Measurements from ENCODE around the gene COX7B2. TPM values are rescaled to one million over a fixed set of nuclear protein-coding genes. Genes with fewer than 3 reads are reported as not detected.

Gene COX7B2
- total RNA-seq, 1 experiment from 2014 or later: not detected

DNA sequence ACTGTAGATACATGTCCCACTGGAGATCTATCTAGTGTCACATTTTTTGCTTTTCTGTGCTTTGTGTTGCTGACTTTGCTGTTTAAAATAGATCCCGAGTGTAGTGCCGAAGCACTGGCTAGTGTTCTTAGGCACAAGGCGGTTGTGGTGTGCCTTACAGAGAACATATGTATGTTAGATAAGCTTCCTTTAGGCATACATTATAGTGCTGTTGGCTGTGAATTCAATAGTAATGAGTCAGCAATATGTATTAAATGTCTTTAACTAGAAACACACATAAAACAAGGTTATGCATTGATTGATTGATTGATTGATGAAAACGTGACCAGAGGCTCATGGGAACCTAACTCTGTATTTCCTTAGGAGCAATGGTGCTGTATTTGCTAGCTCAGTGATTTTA lies 56.2 kb downstream of the COX7B2 start:
- Histone ChIP-seq H3K9me2 (ENCODE audit: insufficient read depth) (no peaks in the 10 kb centered on the region), H4K20me1 (ENCODE audit: insufficient read depth) (no peaks in the 10 kb centered on the region), H3K36me3 (ENCODE audit: control insufficient read depth in 1 of 2, insufficient read depth in 2 of 2, low read length in 2 of 2) (no peaks in the 10 kb centered on the region), H3K27me3 (ENCODE audit: insufficient read depth, low read length) (no peaks in the 10 kb centered on the region), H3K4me1 (ENCODE audit: control insufficient read depth in 1 of 2, insufficient read depth in 2 of 2, low read length in 2 of 2) (no peaks in the 10 kb centered on the region), H3K4me3 (replicated peaks in 1 of 2; ENCODE audit: low read depth in 1 of 2, low read length in 2 of 2) (no peak overlapping the region), H3K79me2 (ENCODE audit: insufficient read depth, low read length) (no peaks in the 10 kb centered on the region), H3K9me3 (ENCODE audit: control insufficient read depth in 1 of 2, insufficient read depth in 1 of 2, low read depth in 1 of 2, low read length in 2 of 2) (no peaks in the 10 kb centered on the region), H3K4me2 (ENCODE audit: low read length) (no peak overlapping the region), H3K27ac (ENCODE audit: low read depth, low read length) (no peak overlapping the region), H3K9ac (ENCODE audit: low read length) (no peak overlapping the region), H2AFZ (ENCODE audit: low read depth, low read length, poor library complexity, severe bottlenecking) (no peak overlapping the region)
- ATAC-seq: no peak
- TF ChIP-seq SRF (IDR thresholded peaks at IDR 0.05; ENCODE audit: low read depth) (no peak), ZFX (IDR thresholded peaks at IDR 0.05) (no peak), YY1 (IDR thresholded peaks at IDR 0.05; ENCODE audit: extremely low read depth, insufficient replicate concordance, low read depth, low read length) (no peak), ELF1 (IDR thresholded peaks at IDR 0.05; ENCODE audit: borderline replicate concordance, low read depth) (no peak), CEBPB (IDR thresholded peaks at IDR 0.05; ENCODE audit: low read depth) (no peak), SP1 (IDR thresholded peaks at IDR 0.05; ENCODE audit: low read depth) (no peak), FOSL1 (IDR thresholded peaks at IDR 0.05; ENCODE audit: low read depth) (no peak), SIN3A (IDR thresholded peaks at IDR 0.05; ENCODE audit: low read depth) (no peak), TCF7L2 (IDR thresholded peaks at IDR 0.05; ENCODE audit: borderline replicate concordance, extremely low read depth, insufficient read depth, insufficient read length) (no peak), JUND (IDR thresholded peaks at IDR 0.05) (no peak), POLR2A (IDR thresholded peaks at IDR 0.05; ENCODE audit: borderline replicate concordance, extremely low read depth, insufficient read depth, insufficient read length) (no peak), CBX3 (IDR thresholded peaks at IDR 0.05; ENCODE audit: low read depth) (no peak)
- TF ChIP-seq, protein P1, sequence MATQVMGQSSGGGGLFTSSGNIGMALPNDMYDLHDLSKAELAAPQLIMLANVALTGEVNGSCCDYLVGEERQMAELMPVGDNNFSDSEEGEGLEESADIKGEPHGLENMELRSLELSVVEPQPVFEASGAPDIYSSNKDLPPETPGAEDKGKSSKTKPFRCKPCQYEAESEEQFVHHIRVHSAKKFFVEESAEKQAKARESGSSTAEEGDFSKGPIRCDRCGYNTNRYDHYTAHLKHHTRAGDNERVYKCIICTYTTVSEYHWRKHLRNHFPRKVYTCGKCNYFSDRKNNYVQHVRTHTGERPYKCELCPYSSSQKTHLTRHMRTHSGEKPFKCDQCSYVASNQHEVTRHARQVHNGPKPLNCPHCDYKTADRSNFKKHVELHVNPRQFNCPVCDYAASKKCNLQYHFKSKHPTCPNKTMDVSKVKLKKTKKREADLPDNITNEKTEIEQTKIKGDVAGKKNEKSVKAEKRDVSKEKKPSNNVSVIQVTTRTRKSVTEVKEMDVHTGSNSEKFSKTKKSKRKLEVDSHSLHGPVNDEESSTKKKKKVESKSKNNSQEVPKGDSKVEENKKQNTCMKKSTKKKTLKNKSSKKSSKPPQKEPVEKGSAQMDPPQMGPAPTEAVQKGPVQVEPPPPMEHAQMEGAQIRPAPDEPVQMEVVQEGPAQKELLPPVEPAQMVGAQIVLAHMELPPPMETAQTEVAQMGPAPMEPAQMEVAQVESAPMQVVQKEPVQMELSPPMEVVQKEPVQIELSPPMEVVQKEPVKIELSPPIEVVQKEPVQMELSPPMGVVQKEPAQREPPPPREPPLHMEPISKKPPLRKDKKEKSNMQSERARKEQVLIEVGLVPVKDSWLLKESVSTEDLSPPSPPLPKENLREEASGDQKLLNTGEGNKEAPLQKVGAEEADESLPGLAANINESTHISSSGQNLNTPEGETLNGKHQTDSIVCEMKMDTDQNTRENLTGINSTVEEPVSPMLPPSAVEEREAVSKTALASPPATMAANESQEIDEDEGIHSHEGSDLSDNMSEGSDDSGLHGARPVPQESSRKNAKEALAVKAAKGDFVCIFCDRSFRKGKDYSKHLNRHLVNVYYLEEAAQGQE (IDR thresholded peaks at IDR 0.05; ENCODE audit: low read depth): no peak
- TF ChIP-seq, protein P2, sequence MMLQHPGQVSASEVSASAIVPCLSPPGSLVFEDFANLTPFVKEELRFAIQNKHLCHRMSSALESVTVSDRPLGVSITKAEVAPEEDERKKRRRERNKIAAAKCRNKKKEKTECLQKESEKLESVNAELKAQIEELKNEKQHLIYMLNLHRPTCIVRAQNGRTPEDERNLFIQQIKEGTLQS (IDR thresholded peaks at IDR 0.05): no peak
- TF ChIP-seq, protein P3, sequence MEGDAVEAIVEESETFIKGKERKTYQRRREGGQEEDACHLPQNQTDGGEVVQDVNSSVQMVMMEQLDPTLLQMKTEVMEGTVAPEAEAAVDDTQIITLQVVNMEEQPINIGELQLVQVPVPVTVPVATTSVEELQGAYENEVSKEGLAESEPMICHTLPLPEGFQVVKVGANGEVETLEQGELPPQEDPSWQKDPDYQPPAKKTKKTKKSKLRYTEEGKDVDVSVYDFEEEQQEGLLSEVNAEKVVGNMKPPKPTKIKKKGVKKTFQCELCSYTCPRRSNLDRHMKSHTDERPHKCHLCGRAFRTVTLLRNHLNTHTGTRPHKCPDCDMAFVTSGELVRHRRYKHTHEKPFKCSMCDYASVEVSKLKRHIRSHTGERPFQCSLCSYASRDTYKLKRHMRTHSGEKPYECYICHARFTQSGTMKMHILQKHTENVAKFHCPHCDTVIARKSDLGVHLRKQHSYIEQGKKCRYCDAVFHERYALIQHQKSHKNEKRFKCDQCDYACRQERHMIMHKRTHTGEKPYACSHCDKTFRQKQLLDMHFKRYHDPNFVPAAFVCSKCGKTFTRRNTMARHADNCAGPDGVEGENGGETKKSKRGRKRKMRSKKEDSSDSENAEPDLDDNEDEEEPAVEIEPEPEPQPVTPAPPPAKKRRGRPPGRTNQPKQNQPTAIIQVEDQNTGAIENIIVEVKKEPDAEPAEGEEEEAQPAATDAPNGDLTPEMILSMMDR (IDR thresholded peaks at IDR 0.05 in 2 of 3, conservative IDR thresholded peaks at IDR 0.05 in 1 of 3; ENCODE audit: borderline replicate concordance in 1 of 3, insufficient read depth in 1 of 3, low read depth in 2 of 3, low read length in 2 of 3): no peak
- no peak for DNase-seq (ENCODE audit: low read depth, low spot score)
- BruUV-seq (replicated peaks): no TSS peak
- intact Hi-C loops (cut with micrococcal nuclease): no loop called here
- ChIA-PET RAD21 (ENCODE audit: low non-redundant PET in 1 of 2, low total read pairs in 2 of 2, uncharacterized antibody in 2 of 2, unreplicated experiment in 2 of 2) (no interaction called here), CTCF (no interaction called here), POLR2A (no interaction called here)

Measured in HCT116 (cell line).